Suprapubic skin (tissue), 4 donors: Measurements from ENCODE around the gene COL9A1.

Experiments
- CTCF ChIP-seq, 2 donors: fragments of 200-600 bp in 1 of 2; fragments of 450-650 bp in 1 of 2; sonication (generic) in 1 of 2; IDR thresholded peaks; one replicate each; pipeline ENCODE4 v1.5.1; 2016 to 2019; ENCODE audit warnings: antibody characterized with exemption in 2 of 2, mild to moderate bottlenecking in 1 of 2, moderate library complexity in 1 of 2
- EP300 ChIP-seq: sonication (generic); formaldehyde crosslinking; IDR thresholded peaks from one replicate; pipeline ENCODE4 v1.6.1; 2017; ENCODE audit warnings: antibody characterized with exemption
- POLR2A ChIP-seq, 2 donors: fragments of 450-650 bp; IDR thresholded peaks; one replicate each; pipeline ENCODE4 v1.6.1; 2017; ENCODE audit warnings: antibody characterized with exemption in 2 of 2, mild to moderate bottlenecking in 2 of 2, moderate library complexity in 2 of 2
- POLR2AphosphoS5 ChIP-seq, 3 donors: sonication (generic); formaldehyde crosslinking; IDR thresholded peaks; one replicate each; pipeline ENCODE4 v1.6.1; 2017; ENCODE audit warnings: antibody characterized with exemption in 3 of 3

- TF ChIP-seq CTCF (IDR thresholded peaks at IDR 0.05) (no peak), POLR2A (IDR thresholded peaks at IDR 0.05) (no peak), EP300 (no peak), POLR2AphosphoS5 (IDR thresholded peaks at IDR 0.05) (no peak)
These were observed 61.9 kb downstream of the COL9A1 start for GRCh38 chr6:70241031-70241430.
